Measurements from ENCODE around the gene PHB1.

Gene PHB1

DNA sequence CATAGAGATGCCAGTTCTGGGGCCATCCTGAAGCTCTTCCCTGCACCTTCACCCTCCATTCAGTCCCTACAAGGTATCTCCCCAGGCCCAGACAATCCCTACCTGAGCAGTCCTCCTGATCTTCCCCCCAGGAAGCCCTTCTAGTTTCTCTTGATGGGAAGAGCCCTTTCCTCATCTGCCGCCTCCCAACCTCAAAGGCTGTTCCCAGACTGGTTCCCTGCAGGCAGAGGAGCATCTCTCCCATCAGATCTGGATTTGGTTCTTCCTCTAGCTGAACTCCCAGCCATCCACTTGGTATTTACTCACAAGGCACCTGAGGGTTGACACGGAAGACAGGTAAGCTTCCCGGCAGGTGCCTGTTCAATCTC lies 24.6 kb upstream of the PHB1 start:
- Histone ChIP-seq H3K4me1 (ENCODE audit: insufficient read depth, low read length, severe bottlenecking) (no peaks in the 10 kb centered on the region), H3K79me2 (ENCODE audit: insufficient read depth, low read length) (no peaks in the 10 kb centered on the region), H3K27ac (ENCODE audit: low read depth, low read length, poor library complexity, severe bottlenecking) (no peak overlapping the region), H2AFZ (ENCODE audit: low read length) (no peak overlapping the region), H3K9ac (ENCODE audit: low read length) (no peak overlapping the region), H3F3A (ENCODE audit: insufficient read depth, low read length) (no peaks in the 10 kb centered on the region), H3K4me2 (ENCODE audit: low read length) (no peak overlapping the region), H4K20me1 (ENCODE audit: insufficient read depth, low read length) (no peaks in the 10 kb centered on the region), H3K36me3 (ENCODE audit: insufficient read depth, low read length) (no peaks in the 10 kb centered on the region), H3K9me3 (ENCODE audit: low read length) (no peaks in the 10 kb centered on the region), H3K27me3 (ENCODE audit: insufficient read depth, low read length) (0 out of 2 replicates have a peak, but pooled peaks cover 6% of the 10 kb centered on the region), H3K9me2 (ENCODE audit: low read depth, low read length) (no peaks in the 10 kb centered on the region), H3K4me3 (ENCODE audit: low read depth, low read length, poor library complexity, severe bottlenecking) (no peak overlapping the region)
- TF ChIP-seq, protein P1, sequence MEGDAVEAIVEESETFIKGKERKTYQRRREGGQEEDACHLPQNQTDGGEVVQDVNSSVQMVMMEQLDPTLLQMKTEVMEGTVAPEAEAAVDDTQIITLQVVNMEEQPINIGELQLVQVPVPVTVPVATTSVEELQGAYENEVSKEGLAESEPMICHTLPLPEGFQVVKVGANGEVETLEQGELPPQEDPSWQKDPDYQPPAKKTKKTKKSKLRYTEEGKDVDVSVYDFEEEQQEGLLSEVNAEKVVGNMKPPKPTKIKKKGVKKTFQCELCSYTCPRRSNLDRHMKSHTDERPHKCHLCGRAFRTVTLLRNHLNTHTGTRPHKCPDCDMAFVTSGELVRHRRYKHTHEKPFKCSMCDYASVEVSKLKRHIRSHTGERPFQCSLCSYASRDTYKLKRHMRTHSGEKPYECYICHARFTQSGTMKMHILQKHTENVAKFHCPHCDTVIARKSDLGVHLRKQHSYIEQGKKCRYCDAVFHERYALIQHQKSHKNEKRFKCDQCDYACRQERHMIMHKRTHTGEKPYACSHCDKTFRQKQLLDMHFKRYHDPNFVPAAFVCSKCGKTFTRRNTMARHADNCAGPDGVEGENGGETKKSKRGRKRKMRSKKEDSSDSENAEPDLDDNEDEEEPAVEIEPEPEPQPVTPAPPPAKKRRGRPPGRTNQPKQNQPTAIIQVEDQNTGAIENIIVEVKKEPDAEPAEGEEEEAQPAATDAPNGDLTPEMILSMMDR (IDR thresholded peaks at IDR 0.05; ENCODE audit: low read length): no peak
- no peak for TF ChIP-seq EZH2 (IDR thresholded peaks at IDR 0.05; ENCODE audit: borderline replicate concordance, low read length)

DNA sequence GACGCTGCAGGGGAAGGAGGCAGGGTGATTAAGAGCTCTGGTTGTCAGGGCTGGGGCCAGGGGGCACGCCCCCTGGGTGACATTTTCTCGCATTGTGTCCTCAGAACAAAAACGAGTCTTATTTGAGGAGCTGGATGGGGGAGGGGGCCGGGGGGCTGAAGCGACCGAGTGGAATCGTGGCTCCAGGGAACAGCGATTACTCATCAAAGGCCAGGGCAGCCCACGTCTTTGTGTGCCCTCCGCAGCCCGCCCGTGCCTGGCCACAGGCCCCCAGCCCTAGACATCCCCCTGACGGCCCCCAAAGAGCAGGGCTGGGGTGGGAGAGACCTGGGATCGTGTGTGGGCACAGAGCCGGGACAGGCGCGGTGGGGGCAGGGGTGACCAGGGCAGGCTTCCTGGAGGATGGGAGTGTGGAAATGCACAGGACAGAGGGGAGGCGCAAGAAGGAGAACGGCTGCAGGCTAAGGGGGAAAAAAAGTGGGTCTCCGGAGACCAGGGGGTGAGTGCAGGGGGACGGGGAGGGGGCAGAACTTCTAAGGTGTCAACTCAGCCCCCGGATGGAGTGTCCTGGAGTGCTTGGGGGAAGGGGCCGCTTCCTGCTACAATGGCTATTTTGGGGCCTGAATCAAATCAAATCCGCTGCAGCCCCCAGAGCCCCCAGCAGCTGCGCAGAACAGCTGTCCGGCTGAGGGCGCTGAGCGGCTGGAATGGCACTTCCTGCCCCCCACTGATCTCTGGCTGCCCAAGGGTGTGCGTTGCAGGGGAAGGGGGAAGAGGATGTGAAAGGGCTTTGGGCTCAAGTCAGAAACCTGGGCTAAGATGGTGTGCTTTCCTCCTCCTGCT lies 24.0 kb upstream of the PHB1 start:
- 0 out of 2 replicates have a peak, but pooled peaks cover 6% of the 10 kb centered on the region for H3K27me3 ChIP-seq (ENCODE audit: insufficient read depth, low read length)
- no peak overlapping the region for H3K9ac ChIP-seq (ENCODE audit: low read length)

DNA sequence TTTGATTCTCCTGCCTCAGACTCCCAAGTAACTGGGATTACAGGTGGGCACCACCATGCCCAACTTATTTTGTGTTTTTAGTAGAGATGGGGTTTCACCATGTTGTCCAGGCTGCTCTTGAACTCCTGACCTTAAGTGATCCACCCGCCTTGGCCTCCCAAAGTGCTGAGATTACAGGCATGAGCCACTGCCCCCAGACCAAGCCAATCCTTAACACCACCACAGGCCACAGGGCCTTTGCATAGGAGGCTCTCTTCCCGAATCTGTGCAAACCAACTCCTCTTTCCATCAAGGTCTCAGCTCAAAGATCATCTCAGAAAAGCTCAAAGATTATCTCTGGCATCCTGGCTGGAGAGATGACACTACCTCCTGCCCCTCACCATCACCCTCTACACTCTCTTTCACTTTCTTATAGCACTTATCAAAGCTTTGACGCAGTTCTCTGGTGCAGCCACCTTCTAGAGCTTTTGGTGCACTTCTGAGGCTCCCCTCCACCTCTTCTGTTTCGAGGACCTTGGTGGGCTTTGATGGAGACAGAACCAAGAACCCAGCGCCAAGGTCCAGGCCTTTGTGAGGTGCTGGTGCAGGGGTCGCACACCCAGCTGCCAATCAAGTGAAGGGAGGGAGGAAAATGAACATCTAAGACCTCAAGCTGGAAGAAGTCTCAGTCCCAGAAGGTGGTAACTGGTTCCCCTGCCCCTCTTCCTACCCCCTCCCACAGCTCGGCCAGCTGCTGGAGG lies 23.2 kb upstream of the PHB1 start:
- H4K20me1 ChIP-seq (ENCODE audit: insufficient read depth, low read length): no peaks in the 10 kb centered on the region
- no peak for TF ChIP-seq EZH2 (IDR thresholded peaks at IDR 0.05; ENCODE audit: borderline replicate concordance, low read length)
- TF ChIP-seq, protein P1 (IDR thresholded peaks at IDR 0.05; ENCODE audit: low read length): no peak
- no peaks in the 10 kb centered on the region for H3K9me2 ChIP-seq (ENCODE audit: low read depth, low read length)
- H3K9me3 ChIP-seq (ENCODE audit: low read length): no peaks in the 10 kb centered on the region
- H3K27ac ChIP-seq (ENCODE audit: low read depth, low read length, poor library complexity, severe bottlenecking): no peak overlapping the region
- no peaks in the 10 kb centered on the region for H3F3A ChIP-seq (ENCODE audit: insufficient read depth, low read length)
- no peak overlapping the region for H3K4me2 ChIP-seq (ENCODE audit: low read length)
- H3K4me3 ChIP-seq (ENCODE audit: low read depth, low read length, poor library complexity, severe bottlenecking): no peak overlapping the region
- no peaks in the 10 kb centered on the region for H3K4me1 ChIP-seq (ENCODE audit: insufficient read depth, low read length, severe bottlenecking)
- no peak overlapping the region for H2AFZ ChIP-seq (ENCODE audit: low read length)
- H3K9ac ChIP-seq (ENCODE audit: low read length): no peak overlapping the region
- 0 out of 2 replicates have a peak, but pooled peaks cover 6% of the 10 kb centered on the region for H3K27me3 ChIP-seq (ENCODE audit: insufficient read depth, low read length)
- no peaks in the 10 kb centered on the region for H3K79me2 ChIP-seq (ENCODE audit: insufficient read depth, low read length)
- no peaks in the 10 kb centered on the region for H3K36me3 ChIP-seq (ENCODE audit: insufficient read depth, low read length)

More for the DNA sequence above, 24.0 kb upstream of the PHB1 start:
- TF ChIP-seq, protein P1 (IDR thresholded peaks at IDR 0.05; ENCODE audit: low read length): no peak
- no peak for TF ChIP-seq EZH2 (IDR thresholded peaks at IDR 0.05; ENCODE audit: borderline replicate concordance, low read length)
- no peaks in the 10 kb centered on the region for H3F3A ChIP-seq (ENCODE audit: insufficient read depth, low read length)
- no peak overlapping the region for H2AFZ ChIP-seq (ENCODE audit: low read length)
- H3K79me2 ChIP-seq (ENCODE audit: insufficient read depth, low read length): no peaks in the 10 kb centered on the region
- H3K9me3 ChIP-seq (ENCODE audit: low read length): no peaks in the 10 kb centered on the region
- no peaks in the 10 kb centered on the region for H3K9me2 ChIP-seq (ENCODE audit: low read depth, low read length)
- no peak overlapping the region for H3K4me3 ChIP-seq (ENCODE audit: low read depth, low read length, poor library complexity, severe bottlenecking)
- no peak overlapping the region for H3K4me2 ChIP-seq (ENCODE audit: low read length)
- no peaks in the 10 kb centered on the region for H3K4me1 ChIP-seq (ENCODE audit: insufficient read depth, low read length, severe bottlenecking)
- no peak overlapping the region for H3K27ac ChIP-seq (ENCODE audit: low read depth, low read length, poor library complexity, severe bottlenecking)
- H3K36me3 ChIP-seq (ENCODE audit: insufficient read depth, low read length): no peaks in the 10 kb centered on the region
- H4K20me1 ChIP-seq (ENCODE audit: insufficient read depth, low read length): no peaks in the 10 kb centered on the region
